Measurements from ENCODE around the gene MAEA. TPM values are rescaled to one million over a fixed set of nuclear protein-coding genes. Genes with fewer than 3 reads are reported as not detected.

The MAEA gene
- total and polyA plus RNA-seq, 2 of the 8 experiments (the other 6 are each of a cell fraction or from before 2014, with no cell fraction given) = 75.8 to 133 TPM

GRCh38 chr4:1323280-1323634 is 33.6 kb downstream of the MAEA start:
- Histone ChIP-seq H3K9me3 (ENCODE audit: insufficient read depth in 2 of 2, low read depth in 1 of 2, low read length in 1 of 2) (no peaks in the 10 kb centered on the region), H2BK120ac (replicated peaks; ENCODE audit: low read depth, low read length) (no peak overlapping the region), H4K5ac (ENCODE audit: insufficient read length, low read depth, low read length) (no peak overlapping the region), H2BK5ac (ENCODE audit: low read depth, low read length) (no peak overlapping the region), H4K8ac (ENCODE audit: extremely low read depth, insufficient read depth, low read length) (no peak overlapping the region), H2BK15ac (ENCODE audit: low read length) (no peak overlapping the region), H3K23me2 (ENCODE audit: low read depth, low read length) (peaks cover 11% of the 10 kb centered on the region; the same call in 1 of the 2 replicates), H2AK5ac (ENCODE audit: low read depth, low read length) (no peak overlapping the region), H3K4me3 (ENCODE audit: extremely low read depth in 1 of 4, insufficient read depth in 2 of 4, low read depth in 3 of 4, low read length in 4 of 4) (no peak overlapping the region), H3K4me2 (ENCODE audit: insufficient read depth in 1 of 2, low read depth in 2 of 2, low read length in 2 of 2) (no peak overlapping the region), H2AFZ (ENCODE audit: low read length) (no peak overlapping the region), H2BK20ac (ENCODE audit: low read length) (no peak overlapping the region), H3K56ac (replicated peaks; ENCODE audit: insufficient read length, low read depth, low read length) (no peak overlapping the region), H3K9ac (replicated peaks in 1 of 4; ENCODE audit: extremely low read depth in 1 of 4, low read depth in 3 of 4, low read length in 3 of 4) (no peak overlapping the region), H3K79me2 (ENCODE audit: control insufficient read depth in 1 of 2, insufficient read depth in 2 of 2, low read length in 2 of 2) (no peaks in the 10 kb centered on the region; a peak in 1 of 4 replicates), H3K4ac (replicated peaks; ENCODE audit: insufficient read length, low read depth, low read length) (no peak overlapping the region), H3K36me3 (ENCODE audit: control insufficient read depth in 2 of 4, insufficient read depth in 4 of 4, low read length in 3 of 4) (peaks cover 9 to 24% (median 21%) of the 10 kb centered on the region in 4 experiments; a peak in 6 of 8 replicates), H4K20me1 (replicated peaks in 1 of 2; ENCODE audit: control insufficient read depth in 1 of 2, insufficient read depth in 2 of 2, low read length in 2 of 2) (peaks cover 0 to 22% of the 10 kb centered on the region in 2 experiments), H3K18ac (ENCODE audit: extremely low read depth, low read length) (no peak overlapping the region), H3K27ac (ENCODE audit: low read depth, low read length) (no peak overlapping the region), H4K91ac (replicated peaks; ENCODE audit: insufficient read length, low read length) (no peak overlapping the region), H2BK12ac (ENCODE audit: low read depth, low read length) (no peak overlapping the region), H3K14ac (ENCODE audit: insufficient read length) (no peak overlapping the region), H3K23ac (ENCODE audit: insufficient read length) (no peak overlapping the region), H3K4me1 (replicated peaks in 1 of 4; ENCODE audit: control insufficient read depth in 3 of 4, insufficient read depth in 4 of 4, low read length in 3 of 4) (no peaks in the 10 kb centered on the region), H3K79me1 (ENCODE audit: low read depth, low read length) (peaks cover 6% of the 10 kb centered on the region), H3K27me3 (replicated peaks in 1 of 4; ENCODE audit: control insufficient read depth in 3 of 4, extremely low read depth in 1 of 4, insufficient read depth in 3 of 4, low read length in 3 of 4) (no peaks in the 10 kb centered on the region)
- FAIRE-seq = no peak
- no peak for DNase-seq (ENCODE audit: low read depth in 1 of 2, low spot score in 2 of 2)
- WGBS, 2 experiments (ENCODE audit: extremely low coverage in 1 of 2, insufficient coverage in 1 of 2, insufficient read length in 1 of 2, insufficient replicate concordance in 2 of 2, low coverage in 1 of 2, low lambda C conversion rate in 2 of 2, missing lambda C conversion rate in 1 of 2) = 94% methylated on average over 8 of the region's 8 CpGs; no CpG with 5 or more reads in 1 of the 2 experiments
- POLR2A ChIA-PET (ENCODE audit: partially characterized antibody) = interaction anchor here (0.9 kb wide), 1 partner anchor 9 kb away, joined by 3 read pairs; no protein-coding TSS in a partner anchor
- CTCF ChIA-PET (ENCODE audit: partially characterized antibody) = interaction anchor here (1.0 kb wide), 1 partner anchor 39 kb away, joined by 3 read pairs; no protein-coding TSS in a partner anchor
- TF ChIP-seq POU5F1 (IDR thresholded peaks at IDR 0.05; ENCODE audit: low read depth, low read length) (no peak), EGR1 (IDR thresholded peaks at IDR 0.05; ENCODE audit: borderline replicate concordance, low read depth, low read length) (no peak), GTF2F1 (IDR thresholded peaks at IDR 0.05; ENCODE audit: borderline replicate concordance, low read depth, low read length) (no peak), RFX5 (IDR thresholded peaks at IDR 0.05; ENCODE audit: borderline replicate concordance, low read depth, low read length) (no peak)

Measured in H1 (cell line).